WI38 (cell line): ENCODE results near the gene METTL23.

Experiments
- H3K4me3 ChIP-seq: 2 replicates; pipeline ENCODE4 v1.5.1; 2011; ENCODE audit warnings: low read depth, mild to moderate bottlenecking, control low read depth, low read length
- CTCF ChIP-seq: IDR thresholded peaks from 2 replicates; pipeline ENCODE4 v1.5.1; 2012; ENCODE audit warnings: low read depth, mild to moderate bottlenecking, control low read depth, low read length

Gene METTL23

GRCh38 chr17:76702941-76703637, 23.6 kb upstream of the METTL23 start:
- no peak overlapping the region for H3K4me3 ChIP-seq
- TF ChIP-seq CTCF: no peak

- no peak for TF ChIP-seq CTCF
- H3K4me3 ChIP-seq: no peak overlapping the region
These were observed 21.8 kb upstream of the METTL23 start for GRCh38 chr17:76704805-76705204.

GRCh38 chr17:76706817-76707216, 19.8 kb upstream of the METTL23 start:
- TF ChIP-seq CTCF: no peak
- no peak overlapping the region for H3K4me3 ChIP-seq

- peak overlapping the region; percentile 71 for H3K4me3 ChIP-seq
- no peak for TF ChIP-seq CTCF
These were observed 18.4 kb upstream of the METTL23 start for GRCh38 chr17:76707985-76708807.

- peak overlapping the region; percentile 71 for H3K4me3 ChIP-seq
- TF ChIP-seq CTCF: no peak
These were observed 17.3 kb upstream of the METTL23 start for GRCh38 chr17:76709077-76709950.

- H3K4me3 ChIP-seq: peak overlapping the region; percentile 71
These were observed 16.4 kb upstream of the METTL23 start for GRCh38 chr17:76709951-76710862.
